Neural cell (in vitro differentiated cells): Measurements from ENCODE around the gene ACSM4. TPM values are rescaled to one million over a fixed set of nuclear protein-coding genes. Genes with fewer than 3 reads are reported as not detected.

Experiments used
- H2AFZ ChIP-seq: fragments of 200-600, 300-800 bp; sonication (generic), shearing (Covaris generic); 2 replicates; pipeline ENCODE4 v1.6.0; 2014; ENCODE audit warnings: low read depth, mild to moderate bottlenecking, antibody characterized with exemption, low read length, moderate library complexity
- H3F3A ChIP-seq: fragments of 200-600 bp; shearing (Covaris generic); 2 replicates; pipeline ENCODE4 v1.6.1; 2016; ENCODE audit warnings: mild to moderate bottlenecking, moderate library complexity, mixed read lengths, antibody characterized with exemption, low read length; ENCODE audit not compliant: insufficient read depth, poor library complexity, severe bottlenecking
- H3K27ac ChIP-seq: fragments of 200-600, 300-800 bp; sonication (generic), shearing (Covaris generic); 2 replicates; pipeline ENCODE4 v1.5.1; 2014; ENCODE audit warnings: mild to moderate bottlenecking, low read length, moderate library complexity
- H3K27me3 ChIP-seq: fragments of 300-800, 200-600 bp; sonication (generic), shearing (Covaris generic); 2 replicates; pipeline ENCODE4 v1.6.0; 2014; ENCODE audit warnings: mild to moderate bottlenecking, low read depth, low read length, moderate library complexity; ENCODE audit not compliant: insufficient read depth
- H3K36me3 ChIP-seq: fragments of 300-800, 200-600 bp; sonication (generic), shearing (Covaris generic); 2 replicates; pipeline ENCODE4 v1.5.1; 2014; ENCODE audit warnings: mild to moderate bottlenecking, antibody characterized with exemption, low read length, moderate library complexity; ENCODE audit not compliant: insufficient read depth
- H3K4me2 ChIP-seq: fragments of 300-800, 200-600 bp; sonication (generic), shearing (Covaris generic); 2 replicates; pipeline ENCODE4 v1.6.0; 2014; ENCODE audit warnings: mild to moderate bottlenecking, low read length
- H3K4me3 ChIP-seq: fragments of 300-800, 200-600 bp; sonication (generic), shearing (Covaris generic); 2 replicates; pipeline ENCODE4 v1.5.1; 2014; ENCODE audit warnings: mild to moderate bottlenecking, low read length, moderate library complexity
- H3K79me2 ChIP-seq: fragments of 200-600 bp; shearing (Covaris generic); replicated peaks from 2 replicates; pipeline ENCODE4 v1.6.0; 2014; ENCODE audit warnings: mild to moderate bottlenecking, low read length, moderate library complexity; ENCODE audit not compliant: insufficient read depth
- H3K9ac ChIP-seq: fragments of 300-800, 200-600 bp; sonication (generic), shearing (Covaris generic); 2 replicates; pipeline ENCODE4 v1.6.1; 2016; ENCODE audit warnings: mild to moderate bottlenecking, low read length, mixed read lengths
- H3K9me2 ChIP-seq: fragments of 200-600 bp; shearing (Covaris generic); 2 replicates; pipeline ENCODE4 v1.6.1; 2016; ENCODE audit warnings: mild to moderate bottlenecking, low read length, mixed read lengths; ENCODE audit not compliant: insufficient read depth
- H3K9me3 ChIP-seq: fragments of 200-600, 300-800 bp; sonication (generic), shearing (Covaris generic); 2 replicates; pipeline ENCODE4 v1.6.1; 2016; ENCODE audit warnings: mild to moderate bottlenecking, mixed run types, low read length, moderate library complexity, mixed read lengths
- H4K20me1 ChIP-seq: fragments of 200-600 bp; shearing (Covaris generic); 2 replicates; pipeline ENCODE4 v1.6.1; 2016; ENCODE audit warnings: mild to moderate bottlenecking, mixed run types; ENCODE audit not compliant: insufficient read depth
- EP300 ChIP-seq: fragments of 450-650 bp; conservative IDR thresholded peaks from 2 replicates; pipeline ENCODE4 v1.6.1; 2014; ENCODE audit warnings: antibody characterized with exemption, mild to moderate bottlenecking, moderate library complexity; ENCODE audit not compliant: poor library complexity, severe bottlenecking
- EZH2 ChIP-seq: fragments of 200-600, 300-800 bp; shearing (Covaris generic), sonication (generic); IDR thresholded peaks from 2 replicates; pipeline ENCODE4 v1.6.1; 2014; ENCODE audit warnings: antibody characterized with exemption, low read length, borderline replicate concordance, mild to moderate bottlenecking; ENCODE audit not compliant: insufficient read depth, poor library complexity, severe bottlenecking
- MXI1 ChIP-seq: fragments of 450-650 bp; conservative IDR thresholded peaks from 2 replicates; pipeline ENCODE4 v1.6.1; 2014; ENCODE audit warnings: antibody characterized with exemption, mild to moderate bottlenecking; ENCODE audit not compliant: poor library complexity, severe bottlenecking
- POLR2AphosphoS5 ChIP-seq: IDR thresholded peaks from 2 replicates; pipeline ENCODE4 v1.6.1; 2012
- RAD21 ChIP-seq: fragments of 450-650 bp; conservative IDR thresholded peaks from 2 replicates; pipeline ENCODE4 v1.6.1; 2014; ENCODE audit warnings: antibody characterized with exemption, mild to moderate bottlenecking, moderate library complexity
- SMC3 ChIP-seq: fragments of 450-650 bp; conservative IDR thresholded peaks from 2 replicates; pipeline ENCODE4 v1.6.1; 2014; ENCODE audit warnings: antibody characterized with exemption, mild to moderate bottlenecking, moderate library complexity; ENCODE audit not compliant: poor library complexity
- TAF1 ChIP-seq: IDR thresholded peaks from 2 replicates; pipeline ENCODE4 v1.6.1; 2012; ENCODE audit warnings: low read depth
- polyA plus RNA-seq: library from polyadenylated mRNA; depleted of rRNA; stranded (reverse); fragments of >200 nt; gene quantifications from 2 replicates; pipeline ENCODE4 v1.2.3, GENCODE V29; 2014
- TF ChIP-seq, protein P1 (sequence below): fragments of 450-650 bp; IDR thresholded peaks from 2 replicates; pipeline ENCODE4 v1.5.1; 2014; ENCODE audit warnings: antibody characterized with exemption, mild to moderate bottlenecking, moderate library complexity; ENCODE audit not compliant: poor library complexity, severe bottlenecking
- TF ChIP-seq, protein P2 (sequence below): IDR thresholded peaks from 2 replicates; pipeline ENCODE4 v1.6.1; 2012; ENCODE audit warnings: borderline replicate concordance

Gene ACSM4
- polyA plus RNA-seq, 1 donor from 2014 or later: not detected

DNA sequence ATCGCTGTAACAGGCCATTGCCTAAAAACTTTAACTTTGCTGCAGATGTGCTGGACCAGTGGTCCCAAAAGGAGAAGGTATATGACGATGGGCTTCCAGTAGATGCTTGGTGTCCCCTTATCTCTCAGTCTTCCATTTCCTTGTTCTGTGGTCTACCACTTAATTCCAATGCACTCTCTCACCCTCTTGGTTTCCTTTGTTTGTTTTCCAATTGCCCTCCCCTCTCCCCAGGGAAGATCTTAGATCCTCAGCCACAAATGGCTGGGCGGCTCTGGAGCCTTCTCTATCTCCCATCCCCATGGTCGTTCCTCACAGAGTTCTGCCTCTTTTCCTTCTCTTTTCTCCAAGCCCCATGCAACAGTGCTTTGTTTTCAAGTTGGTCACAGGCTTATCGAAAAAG lies 584 bp downstream of the ACSM4 start:
- no peak overlapping the region for H2AFZ ChIP-seq

DNA sequence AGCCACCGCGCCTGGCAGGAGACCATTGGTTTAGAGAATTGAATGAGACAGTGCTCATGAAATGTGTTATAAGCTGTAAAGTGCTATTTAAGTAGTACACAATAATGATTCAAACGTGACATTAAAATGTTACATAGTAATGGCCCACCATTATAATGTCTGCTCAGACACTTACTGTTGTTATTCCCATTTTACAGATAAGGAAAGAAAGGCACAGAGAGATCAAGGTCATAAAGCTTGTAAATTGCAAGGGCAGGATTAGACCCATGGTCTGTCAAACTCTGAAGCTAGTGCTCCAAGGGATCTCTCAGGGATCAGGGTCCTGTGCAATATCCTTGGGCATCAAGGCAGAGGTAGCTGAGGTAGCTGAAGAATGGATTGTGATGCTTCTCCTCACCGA lies 6.2 kb downstream of the ACSM4 start:
- no peak overlapping the region for H3K4me3 ChIP-seq
- H3K9ac ChIP-seq: no peak overlapping the region
- no peaks in the 10 kb centered on the region for H4K20me1 ChIP-seq
- H3F3A ChIP-seq: no peaks in the 10 kb centered on the region
- H3K27me3 ChIP-seq: no peaks in the 10 kb centered on the region
- H3K9me2 ChIP-seq: no peaks in the 10 kb centered on the region
- TF ChIP-seq SMC3: no peak
- TF ChIP-seq, protein P1, sequence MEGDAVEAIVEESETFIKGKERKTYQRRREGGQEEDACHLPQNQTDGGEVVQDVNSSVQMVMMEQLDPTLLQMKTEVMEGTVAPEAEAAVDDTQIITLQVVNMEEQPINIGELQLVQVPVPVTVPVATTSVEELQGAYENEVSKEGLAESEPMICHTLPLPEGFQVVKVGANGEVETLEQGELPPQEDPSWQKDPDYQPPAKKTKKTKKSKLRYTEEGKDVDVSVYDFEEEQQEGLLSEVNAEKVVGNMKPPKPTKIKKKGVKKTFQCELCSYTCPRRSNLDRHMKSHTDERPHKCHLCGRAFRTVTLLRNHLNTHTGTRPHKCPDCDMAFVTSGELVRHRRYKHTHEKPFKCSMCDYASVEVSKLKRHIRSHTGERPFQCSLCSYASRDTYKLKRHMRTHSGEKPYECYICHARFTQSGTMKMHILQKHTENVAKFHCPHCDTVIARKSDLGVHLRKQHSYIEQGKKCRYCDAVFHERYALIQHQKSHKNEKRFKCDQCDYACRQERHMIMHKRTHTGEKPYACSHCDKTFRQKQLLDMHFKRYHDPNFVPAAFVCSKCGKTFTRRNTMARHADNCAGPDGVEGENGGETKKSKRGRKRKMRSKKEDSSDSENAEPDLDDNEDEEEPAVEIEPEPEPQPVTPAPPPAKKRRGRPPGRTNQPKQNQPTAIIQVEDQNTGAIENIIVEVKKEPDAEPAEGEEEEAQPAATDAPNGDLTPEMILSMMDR: no peak
- TF ChIP-seq TAF1: no peak
- no peak for TF ChIP-seq EP300
- no peaks in the 10 kb centered on the region for H3K79me2 ChIP-seq
- H3K9me3 ChIP-seq: no peaks in the 10 kb centered on the region
- H3K36me3 ChIP-seq: no peaks in the 10 kb centered on the region
- H2AFZ ChIP-seq: no peak overlapping the region
- H3K4me2 ChIP-seq: no peak overlapping the region
- no peak overlapping the region for H3K27ac ChIP-seq

More for the DNA sequence above, 584 bp downstream of the ACSM4 start:
- H3K36me3 ChIP-seq: no peaks in the 10 kb centered on the region
- H3K4me2 ChIP-seq: no peak overlapping the region
- H3K27ac ChIP-seq: no peak overlapping the region
- no peak overlapping the region for H3K4me3 ChIP-seq
- H4K20me1 ChIP-seq: no peaks in the 10 kb centered on the region
- TF ChIP-seq EZH2 (no peak), POLR2AphosphoS5 (no peak), MXI1 (no peak), EP300 (no peak), RAD21 (no peak), TAF1 (no peak), SMC3 (no peak)
- TF ChIP-seq, protein P2, sequence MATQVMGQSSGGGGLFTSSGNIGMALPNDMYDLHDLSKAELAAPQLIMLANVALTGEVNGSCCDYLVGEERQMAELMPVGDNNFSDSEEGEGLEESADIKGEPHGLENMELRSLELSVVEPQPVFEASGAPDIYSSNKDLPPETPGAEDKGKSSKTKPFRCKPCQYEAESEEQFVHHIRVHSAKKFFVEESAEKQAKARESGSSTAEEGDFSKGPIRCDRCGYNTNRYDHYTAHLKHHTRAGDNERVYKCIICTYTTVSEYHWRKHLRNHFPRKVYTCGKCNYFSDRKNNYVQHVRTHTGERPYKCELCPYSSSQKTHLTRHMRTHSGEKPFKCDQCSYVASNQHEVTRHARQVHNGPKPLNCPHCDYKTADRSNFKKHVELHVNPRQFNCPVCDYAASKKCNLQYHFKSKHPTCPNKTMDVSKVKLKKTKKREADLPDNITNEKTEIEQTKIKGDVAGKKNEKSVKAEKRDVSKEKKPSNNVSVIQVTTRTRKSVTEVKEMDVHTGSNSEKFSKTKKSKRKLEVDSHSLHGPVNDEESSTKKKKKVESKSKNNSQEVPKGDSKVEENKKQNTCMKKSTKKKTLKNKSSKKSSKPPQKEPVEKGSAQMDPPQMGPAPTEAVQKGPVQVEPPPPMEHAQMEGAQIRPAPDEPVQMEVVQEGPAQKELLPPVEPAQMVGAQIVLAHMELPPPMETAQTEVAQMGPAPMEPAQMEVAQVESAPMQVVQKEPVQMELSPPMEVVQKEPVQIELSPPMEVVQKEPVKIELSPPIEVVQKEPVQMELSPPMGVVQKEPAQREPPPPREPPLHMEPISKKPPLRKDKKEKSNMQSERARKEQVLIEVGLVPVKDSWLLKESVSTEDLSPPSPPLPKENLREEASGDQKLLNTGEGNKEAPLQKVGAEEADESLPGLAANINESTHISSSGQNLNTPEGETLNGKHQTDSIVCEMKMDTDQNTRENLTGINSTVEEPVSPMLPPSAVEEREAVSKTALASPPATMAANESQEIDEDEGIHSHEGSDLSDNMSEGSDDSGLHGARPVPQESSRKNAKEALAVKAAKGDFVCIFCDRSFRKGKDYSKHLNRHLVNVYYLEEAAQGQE: no peak
- TF ChIP-seq, protein P1: no peak
- no peaks in the 10 kb centered on the region for H3K79me2 ChIP-seq
- no peaks in the 10 kb centered on the region for H3K9me3 ChIP-seq
- no peaks in the 10 kb centered on the region for H3K27me3 ChIP-seq
- no peak overlapping the region for H3K9ac ChIP-seq
- no peaks in the 10 kb centered on the region for H3K9me2 ChIP-seq
- H3F3A ChIP-seq: no peaks in the 10 kb centered on the region
